Stimulated activated naive CD8-positive, alpha-beta T cell treated with anti-CD3 and anti-CD28 coated beads, Interleukin-15, amount 100 ng/mL, for 72 hours (primary cell): ENCODE measurements around the gene WNT3.
A peak's percentile ranks its signal among the peaks of the same experiment; 100 is the strongest.
"Not testable (repeated sequence)": the region's sequence is repeated elsewhere in the genome, so short reads cannot be mapped to it uniquely, and the experiment has no call there.

ENCODE experiments used
- ATAC-seq: fragments of 150-1000 bp; cut with Tn5 transposase; 2 replicates; pipeline ENCODE4 v1.10.0; 2021; ENCODE audit warnings: mild to moderate bottlenecking, moderate library complexity
- DNase-seq, 2 donors: peaks; one replicate each; pipeline ENCODE4 v3.0.0; 2021 to 2022
- H3K27ac Mint-ChIP-seq, 2 donors: one replicate each; pipeline ENCODE4 v1.8.0; 2022; ENCODE audit warnings: mild to moderate bottlenecking in 2 of 2, mixed read lengths in 2 of 2, moderate library complexity in 2 of 2
- H3K27me3 Mint-ChIP-seq: one replicate; pipeline ENCODE4 v1.8.0; 2022; ENCODE audit warnings: mixed read lengths
- H3K4me1 Mint-ChIP-seq: one replicate; pipeline ENCODE4 v1.8.0; 2022; ENCODE audit warnings: mild to moderate bottlenecking, mixed read lengths
- H3K4me3 Mint-ChIP-seq, 2 donors: one replicate each; pipeline ENCODE4 v1.8.0; 2022; ENCODE audit warnings: mild to moderate bottlenecking in 2 of 2, mixed read lengths in 2 of 2, moderate library complexity in 1 of 2
- H3K9me3 Mint-ChIP-seq, 2 donors: one replicate each; pipeline ENCODE4 v1.8.0; 2022; ENCODE audit warnings: mixed read lengths in 2 of 2

The WNT3 gene

DNA sequence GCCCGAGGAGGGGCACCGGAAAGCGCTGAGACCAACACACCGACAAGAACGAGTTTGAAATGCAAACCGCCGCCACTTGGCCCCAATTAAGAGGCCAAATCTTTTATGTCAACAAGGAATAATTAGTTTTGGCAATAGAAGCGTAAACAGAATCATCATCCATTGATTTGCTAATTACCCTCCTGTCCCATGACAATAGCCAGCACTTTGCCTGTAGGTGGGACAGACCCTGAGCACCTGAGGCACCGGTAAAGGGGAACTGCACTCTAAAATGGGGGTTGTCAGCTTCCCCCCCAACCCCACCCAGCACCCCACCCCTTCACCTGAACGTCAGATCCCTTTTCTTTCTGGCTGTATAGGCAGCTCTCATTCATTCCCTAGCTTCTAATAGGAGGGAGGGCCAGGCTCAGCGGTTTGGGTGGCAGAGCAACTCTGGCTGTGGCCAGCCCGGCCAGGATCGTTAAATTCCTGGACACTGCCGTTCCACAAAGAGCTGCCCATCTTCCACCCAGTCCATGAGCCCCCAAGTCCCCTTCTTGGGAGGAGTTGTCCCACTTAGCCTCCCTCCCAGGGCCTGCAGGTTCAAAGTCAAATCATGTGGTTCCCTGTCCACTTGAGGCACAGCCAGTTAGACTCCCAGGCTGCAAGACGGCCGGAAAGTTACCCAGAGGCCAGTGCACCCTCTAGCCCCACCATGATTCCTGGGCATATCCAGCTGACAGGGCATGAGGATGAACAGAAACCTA is 45.8 kb downstream of the WNT3 start:
- H3K27me3 Mint-ChIP-seq: peaks cover 84% of the 10 kb centered on the region
- ATAC-seq: no peak

DNA sequence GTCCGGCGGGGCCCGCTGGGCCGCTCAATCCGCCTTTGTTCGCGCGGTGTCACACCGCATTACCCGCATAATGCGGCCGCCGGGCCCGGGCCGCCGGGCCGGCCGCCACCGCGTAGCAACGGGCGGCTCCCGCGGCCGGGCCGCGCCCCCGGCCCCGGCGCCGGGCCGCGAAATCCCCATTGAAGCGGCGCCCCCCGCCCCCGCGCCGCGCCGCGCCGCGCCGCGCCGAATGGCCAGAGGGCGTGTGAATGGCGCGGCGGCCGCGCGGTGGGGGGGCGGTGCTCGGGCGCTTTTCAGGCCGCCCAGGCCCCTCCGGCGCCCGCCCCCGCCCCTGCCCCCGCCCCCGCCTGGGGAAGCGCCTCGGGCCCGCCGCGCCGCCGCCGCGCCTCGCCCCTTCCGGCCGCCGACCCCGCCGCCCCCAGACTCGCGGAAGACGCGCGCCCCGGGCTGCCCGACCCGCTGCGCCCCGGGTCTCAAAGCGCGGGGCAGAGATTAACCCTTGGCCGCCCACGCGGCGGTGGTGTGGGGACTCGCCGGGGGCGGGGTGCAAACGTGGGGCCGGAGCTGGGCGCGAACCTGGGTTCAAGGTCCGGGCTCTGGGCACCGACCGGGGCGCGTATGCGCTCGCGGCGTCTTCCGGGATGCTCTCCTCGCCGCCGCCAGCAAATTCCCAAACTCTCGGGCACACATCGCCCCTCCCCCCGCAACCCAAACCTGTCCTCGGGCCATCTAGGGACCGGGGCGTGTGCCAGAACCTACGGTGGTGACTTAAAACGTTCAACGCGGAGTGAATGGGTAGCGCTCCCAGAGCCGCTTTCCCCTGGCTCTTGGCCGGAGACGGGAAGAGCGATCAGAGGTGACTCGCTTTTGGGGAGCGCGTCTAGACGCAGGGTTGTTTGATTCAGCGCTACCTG is 46.7 kb downstream of the WNT3 start:
- Mint-ChIP-seq H3K27me3 (peaks cover 76% of the 10 kb centered on the region), H3K4me3 (peak overlapping the region; percentile 66 to 72), H3K27ac (no peak overlapping the region), H3K4me1 (peaks cover 28% of the 10 kb centered on the region), H3K9me3 (no peaks in the 10 kb centered on the region)
- ATAC-seq (peak; percentile 25), DNase-seq (peak in 1 of 2 donors; percentile 9)

More for the DNA sequence above, 45.8 kb downstream of the WNT3 start:
- Mint-ChIP-seq H3K9me3 (no peaks in the 10 kb centered on the region), H3K4me3 (peak overlapping the region; percentile 66 to 72), H3K27ac (no peak overlapping the region), H3K4me1 (peaks cover 28% of the 10 kb centered on the region)
- no peak for DNase-seq

DNA sequence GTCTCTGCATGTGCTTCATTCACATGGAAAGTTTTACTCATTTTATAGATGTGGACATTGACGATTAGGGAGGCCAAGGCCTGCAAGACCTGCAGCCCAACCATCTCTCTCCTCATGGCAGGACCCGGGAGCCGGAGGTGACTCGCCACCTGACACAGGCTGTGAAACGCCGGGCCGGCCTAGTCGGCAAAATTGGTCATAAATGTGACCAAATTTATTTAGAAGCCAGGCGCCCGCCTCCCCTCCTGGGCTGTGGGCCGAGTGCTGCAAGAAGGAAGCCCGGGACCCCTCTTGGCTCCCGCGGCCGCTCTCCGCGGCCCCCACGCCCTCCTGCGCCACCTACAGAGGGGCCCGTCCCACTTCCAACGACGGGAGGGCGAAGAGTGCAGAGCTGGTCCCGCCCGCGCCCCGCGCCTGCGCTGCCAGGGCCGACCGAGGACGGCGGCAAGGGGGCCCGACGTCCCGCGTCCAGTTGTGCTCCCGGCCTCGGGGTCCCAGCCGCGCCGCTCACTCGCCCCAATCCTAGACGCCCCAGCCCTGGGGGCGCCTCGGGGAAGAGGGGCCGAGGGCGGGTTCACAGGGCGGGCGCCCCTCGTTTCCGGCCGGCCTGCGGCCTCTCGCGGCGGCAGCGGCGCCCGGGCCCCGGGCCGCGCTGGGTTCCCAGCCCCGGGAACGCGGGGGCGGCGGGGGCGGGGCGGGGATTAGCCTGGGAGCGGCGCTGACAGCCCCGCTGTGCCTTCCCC is 47.5 kb downstream of the WNT3 start:
- peak overlapping the region; percentile 60 to 71 for H3K4me3 Mint-ChIP-seq
- ATAC-seq (peak; percentile 72), DNase-seq (peak; percentile 41 to 42)
- no peak overlapping the region for H3K27ac Mint-ChIP-seq
- peaks cover 28% of the 10 kb centered on the region for H3K4me1 Mint-ChIP-seq
- no peaks in the 10 kb centered on the region for H3K9me3 Mint-ChIP-seq
- H3K27me3 Mint-ChIP-seq: peaks cover 68% of the 10 kb centered on the region

DNA sequence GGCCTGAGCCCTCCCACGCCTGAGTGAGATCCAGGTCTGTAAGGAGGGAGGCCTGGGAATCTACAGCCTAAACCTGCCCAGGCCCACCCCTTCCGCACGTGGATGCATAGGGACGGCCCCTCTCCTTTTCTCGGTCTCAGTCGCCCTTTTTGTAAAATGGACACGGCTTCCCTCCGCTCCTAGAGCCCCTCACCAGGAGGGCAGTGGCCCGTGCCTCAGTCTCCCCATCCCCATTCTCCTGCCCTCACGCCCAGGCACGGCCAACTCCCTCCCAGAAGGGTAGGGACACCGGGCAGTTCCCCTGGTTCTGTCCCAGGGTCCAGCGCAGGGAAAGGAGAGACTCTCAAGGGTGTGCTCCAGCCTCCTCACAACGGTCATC is 48.1 kb downstream of the WNT3 start:
- no peak overlapping the region for H3K27ac Mint-ChIP-seq
- DNase-seq (no peak), ATAC-seq (peak; percentile 2)
- peaks cover 28% of the 10 kb centered on the region for H3K4me1 Mint-ChIP-seq
- peaks cover 64% of the 10 kb centered on the region for H3K27me3 Mint-ChIP-seq
- no peaks in the 10 kb centered on the region for H3K9me3 Mint-ChIP-seq
- peak overlapping the region; percentile 60 to 71 for H3K4me3 Mint-ChIP-seq

DNA sequence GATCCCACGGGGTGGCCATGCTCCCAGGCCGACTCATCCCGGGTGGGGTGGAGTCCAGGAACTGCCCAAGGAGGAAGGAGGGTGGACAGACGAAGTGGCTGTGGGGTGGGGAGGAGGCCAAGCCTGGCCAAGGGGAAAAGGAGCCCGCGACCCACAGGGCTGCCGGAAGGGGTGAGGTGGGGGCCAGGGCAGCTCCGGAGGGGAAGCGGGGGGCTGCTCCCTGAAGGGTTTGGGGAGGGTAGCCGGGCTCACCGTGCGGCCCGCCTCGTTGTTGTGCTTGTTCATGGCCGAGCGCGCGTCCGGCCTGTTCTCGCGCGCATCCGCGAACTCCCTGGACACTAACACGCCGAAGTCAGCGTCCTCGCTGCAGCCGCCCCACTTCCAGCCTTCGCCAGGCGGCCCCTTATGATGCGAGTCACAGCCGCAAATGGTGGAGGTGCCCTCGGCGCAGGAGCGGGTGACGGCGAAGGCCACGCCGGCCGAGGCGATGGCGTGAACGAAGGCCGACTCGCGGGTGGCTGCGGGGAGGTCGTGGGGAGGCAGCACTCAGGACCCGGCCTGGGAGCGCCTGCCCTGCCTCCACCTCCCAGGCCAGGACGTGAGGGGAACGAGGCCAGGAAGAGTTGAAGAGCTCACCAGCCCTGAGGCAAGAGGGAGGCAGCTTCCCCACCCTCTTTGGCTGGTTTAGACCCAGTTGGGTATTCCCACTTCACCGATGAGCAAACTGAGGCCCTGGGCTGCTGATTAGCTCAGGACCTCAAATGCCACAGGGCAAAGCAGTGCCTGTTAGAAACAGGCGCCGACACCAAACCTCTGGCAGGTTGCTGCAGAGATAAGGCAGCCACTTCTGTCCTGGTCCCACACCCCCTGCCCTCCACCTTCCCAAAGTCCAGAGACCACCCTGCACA is 48.7 kb downstream of the WNT3 start:
- Mint-ChIP-seq H3K27ac (no peak overlapping the region), H3K27me3 (peaks cover 57% of the 10 kb centered on the region), H3K9me3 (no peaks in the 10 kb centered on the region), H3K4me1 (peaks cover 28% of the 10 kb centered on the region), H3K4me3 (peak overlapping the region; percentile 60 to 71)
- DNase-seq (peak in 1 of 2 donors; percentile 10), ATAC-seq (peak; percentile 2)

DNA sequence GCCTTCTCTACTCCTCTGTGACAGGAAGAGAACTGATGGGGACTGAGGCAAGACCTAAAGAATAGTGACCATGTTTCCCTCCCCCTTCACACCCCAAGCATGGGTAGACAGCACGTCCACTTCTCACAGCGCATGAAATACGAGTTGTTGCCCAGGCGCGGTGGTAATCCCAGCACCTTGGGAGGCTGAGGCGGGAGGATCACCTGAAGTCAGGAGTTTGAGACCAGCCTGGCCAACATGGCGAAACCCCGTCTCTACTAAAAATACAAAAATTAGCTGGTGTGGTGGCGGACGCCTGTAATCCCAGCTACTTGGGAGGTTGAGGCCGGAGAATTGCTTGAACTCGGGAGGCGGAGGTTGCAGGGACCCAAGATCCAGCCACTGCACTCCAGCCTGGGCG is 49.6 kb downstream of the WNT3 start:
- not testable (repeated sequence) for H3K9me3 Mint-ChIP-seq, ATAC-seq, H3K27ac Mint-ChIP-seq, DNase-seq, H3K4me3 Mint-ChIP-seq
- Mint-ChIP-seq H3K27me3 (peaks cover 48% of the 10 kb centered on the region), H3K4me1 (peaks cover 28% of the 10 kb centered on the region)

DNA sequence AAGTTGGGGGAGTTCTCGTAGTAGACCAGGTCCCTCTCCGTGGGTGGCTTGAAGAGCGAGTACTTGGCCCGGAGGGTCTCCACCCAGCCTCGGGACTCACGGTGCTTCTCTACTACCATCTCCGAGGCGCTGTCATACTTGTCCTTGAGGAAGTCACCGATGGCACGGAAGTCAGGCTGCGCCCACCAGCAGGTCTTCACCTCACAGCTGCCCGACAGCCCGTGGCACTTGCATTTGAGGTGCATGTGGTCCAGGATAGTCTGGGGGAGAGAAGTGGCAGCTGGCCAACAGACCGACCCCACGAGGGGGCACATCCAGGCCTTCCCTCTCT is 50.0 kb downstream of the WNT3 start:
- Mint-ChIP-seq H3K27ac (no peak overlapping the region), H3K9me3 (no peaks in the 10 kb centered on the region), H3K4me1 (peaks cover 28% of the 10 kb centered on the region), H3K27me3 (peaks cover 44% of the 10 kb centered on the region), H3K4me3 (no peak overlapping the region)
- DNase-seq: no peak
- no peak for ATAC-seq

DNA sequence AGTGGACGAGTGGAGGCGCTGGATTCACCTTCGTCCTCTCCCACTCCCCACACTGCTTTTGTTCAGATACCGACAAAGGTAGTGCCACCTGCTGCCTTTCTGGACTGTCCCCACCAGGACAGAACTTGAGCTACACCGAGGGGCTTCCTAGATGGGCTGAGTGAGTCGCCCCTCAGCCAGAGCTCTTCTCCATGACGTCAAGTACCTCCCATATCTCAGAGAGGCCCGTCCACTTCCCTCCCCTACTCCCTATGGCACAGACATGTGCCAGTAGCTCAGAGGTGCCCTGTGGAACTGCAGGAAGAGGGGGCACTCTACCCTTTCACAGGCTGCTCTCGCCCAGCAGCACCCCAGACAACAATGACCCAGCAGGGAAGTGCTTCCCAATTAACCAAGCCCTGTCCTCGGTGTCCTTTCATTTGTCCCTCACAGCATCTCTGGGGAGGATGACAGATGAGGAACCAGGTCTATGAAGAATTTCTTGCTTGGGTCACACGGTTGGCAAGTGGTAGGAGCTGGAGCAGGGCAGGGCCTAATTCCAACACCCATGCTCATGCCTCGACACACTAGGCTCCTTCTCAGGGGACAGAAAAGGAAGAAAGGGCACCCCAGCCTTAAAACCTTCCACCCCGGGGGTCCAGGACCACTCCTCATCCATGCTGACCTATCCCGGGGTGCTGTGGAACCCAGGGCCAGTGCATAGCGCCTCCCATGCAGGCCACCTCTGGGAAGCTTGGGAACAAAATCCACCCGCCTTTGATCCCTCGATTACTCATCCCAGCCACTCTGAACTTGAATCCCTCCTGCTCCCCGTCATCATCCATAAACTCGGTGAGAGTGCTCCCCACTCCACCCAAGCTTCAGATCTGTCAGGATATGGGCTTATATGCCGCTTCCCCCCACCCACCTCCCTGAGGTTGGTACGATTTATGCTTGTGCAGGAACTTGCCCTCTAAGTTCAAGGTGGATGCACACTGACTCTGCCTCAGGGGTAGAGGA is 51.7 kb downstream of the WNT3 start:
- H3K9me3 Mint-ChIP-seq: no peaks in the 10 kb centered on the region
- H3K4me1 Mint-ChIP-seq: peaks cover 20% of the 10 kb centered on the region
- DNase-seq: no peak
- no peak for ATAC-seq
- no peak overlapping the region for H3K4me3 Mint-ChIP-seq
- peaks cover 30% of the 10 kb centered on the region for H3K27me3 Mint-ChIP-seq
- H3K27ac Mint-ChIP-seq: no peak overlapping the region

DNA sequence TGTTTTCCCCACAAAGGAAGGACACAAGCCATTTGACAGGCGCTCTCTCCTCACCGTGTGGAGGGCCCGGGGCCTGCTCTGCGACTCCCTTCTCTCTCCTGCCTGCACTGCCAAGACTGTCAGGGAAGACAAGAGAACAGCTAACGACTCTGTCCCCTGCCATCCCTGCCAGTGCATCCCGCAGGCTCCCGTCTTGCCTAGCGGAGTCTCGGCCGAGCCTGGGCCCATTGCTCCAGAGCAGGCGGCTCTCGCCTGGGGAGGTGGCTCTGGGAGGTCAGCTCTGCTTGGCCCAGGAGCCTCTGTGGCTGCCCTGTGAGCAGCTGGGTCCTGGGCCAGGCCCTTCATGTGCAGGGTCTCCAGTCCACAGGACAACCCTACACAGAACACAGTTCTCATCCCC is 53.0 kb downstream of the WNT3 start:
- DNase-seq: no peak
- Mint-ChIP-seq H3K9me3 (no peaks in the 10 kb centered on the region), H3K27ac (peak overlapping the region in 1 of 2 donors; percentile 79), H3K4me1 (peaks cover 14% of the 10 kb centered on the region), H3K4me3 (no peak overlapping the region), H3K27me3 (peaks cover 24% of the 10 kb centered on the region)
- ATAC-seq: no peak

DNA sequence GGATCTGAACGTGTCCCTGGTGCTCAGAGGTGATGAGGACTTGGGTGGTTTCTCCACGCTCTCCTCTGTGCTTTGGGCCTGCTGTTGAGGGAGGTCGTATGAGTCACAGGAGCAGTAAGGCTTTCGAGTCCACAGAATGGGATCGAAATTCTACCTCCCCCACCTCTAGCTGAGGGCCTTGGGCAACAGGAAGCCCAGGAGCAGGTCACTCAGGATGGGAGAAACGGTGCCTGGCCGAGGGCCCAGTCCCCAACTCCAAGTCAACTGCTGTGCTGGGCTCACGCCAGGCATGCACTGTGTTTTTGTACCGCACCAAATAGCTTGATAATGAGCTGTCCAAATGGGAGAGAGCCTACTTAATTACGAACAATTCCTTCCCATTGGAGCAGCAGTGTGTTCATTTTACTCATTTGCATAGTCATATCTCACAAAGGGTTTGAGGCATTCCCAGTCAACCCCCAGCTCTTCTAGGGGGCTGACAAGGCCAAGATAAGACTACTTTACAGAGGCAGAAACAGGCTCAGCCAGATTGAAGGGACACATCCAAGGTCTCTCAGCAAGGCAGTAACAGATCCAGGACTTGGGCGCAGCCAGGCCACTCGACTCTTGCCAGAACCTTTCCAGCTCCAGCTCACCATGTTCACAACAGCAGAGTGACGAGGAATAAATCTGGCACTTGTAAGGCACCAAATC is 53.6 kb downstream of the WNT3 start:
- H3K4me3 Mint-ChIP-seq: no peak overlapping the region
- DNase-seq: no peak

DNA sequence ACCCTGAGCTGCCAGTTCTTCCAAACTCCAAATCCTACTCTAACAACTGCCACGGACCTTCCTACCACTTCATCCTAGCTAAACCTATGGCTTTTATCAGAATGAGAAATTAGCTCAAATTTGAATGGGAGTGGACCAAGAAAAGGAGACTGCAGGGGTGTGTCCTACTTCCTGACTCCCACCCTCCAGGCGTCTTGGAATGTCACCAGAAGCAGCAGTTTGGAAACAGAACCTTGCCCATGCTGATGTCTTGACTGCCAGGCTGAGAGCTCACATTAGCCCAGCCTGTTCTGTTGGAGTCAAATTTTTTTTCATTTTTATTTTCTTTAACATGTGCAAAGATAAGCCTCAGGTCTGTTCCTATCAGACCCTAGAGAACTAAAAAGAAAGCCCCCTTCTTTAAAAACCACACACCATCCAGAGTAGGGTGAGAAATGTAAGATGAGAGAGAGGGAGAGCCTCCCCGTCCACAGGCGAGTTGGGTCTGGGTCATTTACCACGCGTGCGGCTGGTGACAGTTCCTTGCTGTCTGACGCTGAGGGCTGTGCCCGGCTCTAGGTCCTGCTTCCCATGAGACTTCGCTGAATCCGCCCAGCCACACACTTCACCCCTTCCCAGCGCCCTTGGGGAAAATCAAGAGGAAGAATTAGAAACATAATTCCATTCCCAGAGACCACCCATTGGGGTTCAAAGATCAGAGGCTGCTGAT is 54.3 kb downstream of the WNT3 start:
- H3K9me3 Mint-ChIP-seq: no peaks in the 10 kb centered on the region
- no peak overlapping the region for H3K27ac Mint-ChIP-seq
- DNase-seq (no peak), ATAC-seq (no peak)
- no peak overlapping the region for H3K4me3 Mint-ChIP-seq
- H3K27me3 Mint-ChIP-seq: peaks cover 11% of the 10 kb centered on the region
- H3K4me1 Mint-ChIP-seq: peaks cover 1% of the 10 kb centered on the region

More for the DNA sequence above, 53.6 kb downstream of the WNT3 start:
- no peaks in the 10 kb centered on the region for H3K9me3 Mint-ChIP-seq
- ATAC-seq: no peak
- H3K27ac Mint-ChIP-seq: peak overlapping the region in 1 of 2 donors; percentile 12
- H3K27me3 Mint-ChIP-seq: peaks cover 18% of the 10 kb centered on the region
- peaks cover 8% of the 10 kb centered on the region for H3K4me1 Mint-ChIP-seq

DNA sequence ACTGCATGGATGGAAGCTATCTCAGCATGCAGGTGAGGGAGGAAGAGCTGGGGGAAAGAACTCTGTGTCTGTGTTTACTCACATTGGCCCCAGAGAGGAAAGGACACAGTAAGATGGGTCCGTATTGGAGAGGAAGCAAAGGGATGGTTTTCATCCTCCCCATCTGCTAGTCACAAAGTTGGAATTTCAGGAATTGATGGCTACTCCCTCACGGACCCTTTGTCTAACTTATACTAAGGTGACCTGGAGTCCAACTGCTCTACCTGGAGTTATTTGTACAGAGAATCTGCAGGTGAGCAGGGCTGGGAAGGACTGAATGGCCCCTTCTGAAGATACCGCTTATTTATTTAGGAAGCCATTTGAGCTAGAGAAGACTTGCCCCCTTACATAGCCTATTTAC is 55.1 kb downstream of the WNT3 start:
- Mint-ChIP-seq H3K9me3 (no peaks in the 10 kb centered on the region), H3K4me1 (no peaks in the 10 kb centered on the region), H3K27ac (no peak overlapping the region), H3K4me3 (no peak overlapping the region), H3K27me3 (peaks cover 3% of the 10 kb centered on the region)
- no peak for ATAC-seq
- DNase-seq: no peak

DNA sequence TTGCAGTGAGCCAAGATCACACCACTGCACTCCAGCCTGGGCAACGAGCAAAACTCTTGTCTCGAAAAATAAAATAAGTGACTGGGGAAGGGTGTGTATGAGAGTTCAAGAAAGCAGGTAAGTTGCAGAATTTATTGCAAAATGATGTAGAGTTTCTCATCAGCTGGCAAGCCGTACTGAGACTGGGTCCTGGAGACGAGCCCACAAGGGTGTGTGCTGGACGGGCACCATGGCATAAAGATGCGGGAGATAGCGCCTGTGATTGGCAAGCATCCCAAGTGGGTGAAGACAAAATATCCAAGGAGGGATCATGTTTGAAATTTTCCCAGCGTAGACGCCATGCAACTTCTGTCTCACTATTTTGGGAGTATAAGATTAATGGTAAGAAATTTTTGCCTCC is 59.4 kb downstream of the WNT3 start:
- H3K27ac Mint-ChIP-seq: no peak overlapping the region
- ATAC-seq: no peak
- no peak for DNase-seq
- H3K9me3 Mint-ChIP-seq: no peaks in the 10 kb centered on the region
- no peaks in the 10 kb centered on the region for H3K4me1 Mint-ChIP-seq
- H3K4me3 Mint-ChIP-seq: no peak overlapping the region
- no peaks in the 10 kb centered on the region for H3K27me3 Mint-ChIP-seq
